ENCODE measurements around the gene AP5S1.

AP5S1 gene

GRCh38 chr20:3847429-3847940 lies 27.1 kb downstream of the AP5S1 start:
- no peak for DNase-seq

DNA sequence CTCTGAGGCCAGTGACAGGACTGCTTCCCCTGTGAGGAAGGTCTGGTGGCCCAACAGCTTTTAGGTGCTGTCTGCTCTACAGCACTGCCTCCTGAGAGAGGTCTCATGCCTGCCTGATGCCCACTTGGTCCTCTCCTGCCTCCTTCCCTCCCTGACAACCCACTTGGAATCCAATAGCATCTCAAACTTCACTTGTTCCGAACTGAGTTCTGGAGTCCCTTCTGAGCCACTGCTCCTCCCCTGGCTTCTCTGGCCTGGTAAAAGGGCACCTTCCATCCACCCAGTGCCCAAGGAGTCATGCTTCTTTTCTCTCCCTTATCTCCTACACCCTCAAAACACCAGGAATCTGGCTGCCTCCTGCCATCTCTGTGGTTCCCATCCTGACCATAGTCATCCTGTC lies 28.2 kb downstream of the AP5S1 start:
- no peak for DNase-seq

- DNase-seq, result no peak
Observed at GRCh38 chr20:3854462-3854871, 34.1 kb downstream of the AP5S1 start.

DNA sequence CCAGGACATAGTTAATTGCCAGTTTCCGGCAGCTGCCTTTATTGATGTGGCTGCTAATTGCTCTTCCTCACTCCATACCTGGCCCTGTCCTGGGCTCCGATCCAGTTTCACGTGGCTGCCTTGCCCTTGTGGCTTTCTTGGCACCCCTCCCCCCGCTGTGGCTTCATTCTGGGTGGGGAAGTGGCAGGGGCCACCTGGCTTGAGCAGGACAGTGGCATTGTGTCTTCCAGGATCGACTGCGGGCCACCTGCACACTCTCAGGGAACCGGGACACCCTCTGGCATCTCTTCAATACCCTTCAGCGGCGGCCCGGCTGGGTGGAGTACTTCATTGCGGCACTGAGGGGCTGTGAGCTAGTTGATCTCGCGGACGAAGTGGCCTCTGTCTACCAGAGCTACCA lies 37.1 kb downstream of the AP5S1 start:
- DNase-seq, result no peak

DNA sequence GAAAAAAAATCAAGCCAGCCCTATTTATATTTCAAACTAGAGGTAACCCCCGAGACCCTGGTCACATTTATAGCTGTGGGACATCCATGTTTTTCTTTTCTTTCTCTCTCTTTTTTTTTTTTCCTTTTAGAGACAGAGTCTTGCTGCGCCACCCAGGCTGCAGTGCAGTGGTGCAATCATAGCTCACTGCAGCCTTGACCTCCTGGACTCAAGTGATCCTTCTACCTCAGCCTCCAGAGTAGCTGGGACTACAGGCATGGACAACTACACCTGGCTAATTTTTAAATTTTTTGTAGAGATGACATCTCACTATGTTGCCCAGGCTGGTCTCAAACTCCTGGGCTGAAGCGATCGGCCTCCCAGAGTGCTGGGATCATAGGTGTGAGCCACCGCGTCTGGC lies 38.3 kb downstream of the AP5S1 start:
- no peak for DNase-seq

DNA sequence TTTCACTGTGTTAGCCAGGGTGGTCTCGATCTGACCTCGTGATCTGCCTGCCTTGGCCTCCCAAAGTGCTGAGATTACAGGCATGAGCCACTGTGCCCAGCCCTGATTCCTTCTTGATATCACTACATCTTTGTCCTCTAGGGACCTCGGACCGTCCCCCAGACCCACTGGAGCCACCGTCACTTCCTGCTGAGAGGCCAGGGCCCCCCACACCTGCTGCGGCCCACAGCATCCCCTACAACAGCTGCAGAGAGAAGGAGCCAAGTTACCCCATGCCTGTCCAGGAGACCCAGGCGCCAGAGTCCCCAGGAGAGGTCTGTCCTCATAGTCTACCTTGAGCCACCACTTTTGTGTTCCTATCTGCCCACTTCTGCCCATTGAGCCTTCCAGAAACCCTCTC lies 40.8 kb downstream of the AP5S1 start:
- no peak for DNase-seq

GRCh38 chr20:3862333-3862732 lies 42.0 kb downstream of the AP5S1 start:
- no peak for DNase-seq

GRCh38 chr20:3863317-3863716 lies 43.0 kb downstream of the AP5S1 start:
- no peak for DNase-seq

GRCh38 chr20:3864518-3864917 lies 44.2 kb downstream of the AP5S1 start:
- DNase-seq, result no peak

DNA sequence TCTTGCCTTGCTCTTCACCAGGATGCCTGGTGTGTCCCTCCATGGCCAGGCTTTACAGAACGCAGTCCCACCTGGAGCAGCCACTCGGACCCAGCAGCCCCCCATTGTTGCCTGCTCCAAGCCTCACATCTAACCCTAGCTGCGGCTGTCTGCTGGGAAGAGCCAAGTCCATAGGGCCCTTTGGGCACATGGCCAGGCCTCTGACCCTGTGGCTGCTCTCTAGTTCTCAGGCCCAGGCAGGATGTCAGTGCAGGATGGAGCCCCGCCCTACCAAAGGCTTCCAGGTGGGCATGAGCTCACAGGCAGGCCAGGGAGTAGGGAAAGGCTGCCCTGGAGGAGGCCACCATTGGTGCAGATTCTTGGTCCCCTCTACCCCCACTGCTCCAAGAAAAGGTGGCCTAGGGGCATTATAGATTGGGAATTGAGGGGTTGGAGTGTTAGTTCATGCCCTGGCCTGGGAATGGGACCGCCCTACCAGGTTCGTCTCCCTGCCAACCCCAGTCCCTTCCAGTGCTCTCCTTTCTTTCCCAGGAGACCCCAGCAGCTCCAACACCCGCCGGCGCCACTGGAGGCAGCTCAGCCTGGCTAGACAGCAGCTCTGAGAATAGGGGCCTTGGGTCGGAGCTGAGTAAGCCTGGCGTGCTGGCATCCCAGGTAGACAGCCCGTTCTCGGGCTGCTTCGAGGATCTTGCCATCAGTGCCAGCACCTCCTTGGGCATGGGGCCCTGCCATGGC lies 45.0 kb downstream of the AP5S1 start:
- DNase-seq, result no peak

- no peak for DNase-seq
Observed at GRCh38 chr20:3865887-3866407, 45.6 kb downstream of the AP5S1 start.

DNA sequence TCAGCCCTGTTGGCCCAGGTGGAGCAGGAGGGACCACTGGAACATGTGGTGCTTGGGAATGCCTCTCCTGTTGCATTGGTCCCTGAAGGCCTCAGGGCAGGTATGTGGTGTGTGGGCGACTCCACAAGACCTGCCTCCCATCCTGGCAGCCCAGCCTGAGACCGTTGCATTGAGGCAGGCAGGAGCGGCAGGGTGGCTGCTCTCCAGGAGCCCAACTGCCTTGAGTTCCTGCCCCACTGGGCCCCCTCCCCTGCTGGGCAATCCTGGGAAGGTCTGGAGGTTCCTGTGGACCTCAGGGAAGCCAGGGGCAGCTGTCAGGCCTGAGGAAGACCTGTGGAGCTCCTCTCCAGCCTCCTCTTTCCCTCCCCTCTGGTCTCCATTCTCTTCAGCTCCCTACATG lies 46.1 kb downstream of the AP5S1 start:
- DNase-seq, result no peak

GRCh38 chr20:3867802-3868201 lies 47.5 kb downstream of the AP5S1 start:
- DNase-seq, result no peak

DNA sequence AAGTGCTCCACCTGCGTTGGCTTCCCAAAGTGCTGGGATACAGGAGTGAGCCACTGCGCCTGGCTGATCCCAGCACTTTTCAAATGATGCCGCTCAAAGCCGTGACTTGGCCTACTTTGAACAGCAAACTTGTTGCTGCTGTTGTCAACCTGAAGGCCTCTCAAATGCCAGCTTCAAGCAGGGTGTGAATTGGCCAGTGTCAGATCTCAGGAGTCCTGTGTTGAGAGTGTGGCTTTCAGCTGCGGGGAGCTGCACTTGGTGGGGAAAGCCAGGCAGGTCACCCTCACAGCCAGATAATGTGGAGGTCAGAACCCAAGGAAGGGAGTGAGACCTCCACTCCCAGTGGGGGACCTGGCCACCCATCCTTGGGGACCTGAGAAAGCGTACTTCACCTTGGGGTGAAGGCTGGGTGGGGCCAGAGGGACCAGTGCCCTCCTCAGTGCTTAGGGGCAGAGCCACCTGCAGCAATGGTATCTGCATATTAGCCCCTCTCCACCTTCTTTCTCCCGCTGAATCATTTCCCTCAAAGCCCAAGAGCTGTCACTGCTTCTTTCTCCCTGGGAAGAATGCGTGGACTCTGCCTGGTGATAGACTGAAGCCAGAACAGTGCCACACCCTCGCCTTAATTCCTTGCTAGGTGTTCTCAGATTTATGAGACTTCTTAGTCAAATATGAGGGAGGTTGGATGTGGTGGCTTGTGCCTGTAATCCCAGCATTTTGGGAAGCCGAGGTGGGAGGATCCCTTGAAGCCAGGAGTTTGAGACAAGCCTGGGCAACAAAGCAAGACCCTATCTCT lies 49.7 kb downstream of the AP5S1 start:
- DNase-seq, result no peak

DNA sequence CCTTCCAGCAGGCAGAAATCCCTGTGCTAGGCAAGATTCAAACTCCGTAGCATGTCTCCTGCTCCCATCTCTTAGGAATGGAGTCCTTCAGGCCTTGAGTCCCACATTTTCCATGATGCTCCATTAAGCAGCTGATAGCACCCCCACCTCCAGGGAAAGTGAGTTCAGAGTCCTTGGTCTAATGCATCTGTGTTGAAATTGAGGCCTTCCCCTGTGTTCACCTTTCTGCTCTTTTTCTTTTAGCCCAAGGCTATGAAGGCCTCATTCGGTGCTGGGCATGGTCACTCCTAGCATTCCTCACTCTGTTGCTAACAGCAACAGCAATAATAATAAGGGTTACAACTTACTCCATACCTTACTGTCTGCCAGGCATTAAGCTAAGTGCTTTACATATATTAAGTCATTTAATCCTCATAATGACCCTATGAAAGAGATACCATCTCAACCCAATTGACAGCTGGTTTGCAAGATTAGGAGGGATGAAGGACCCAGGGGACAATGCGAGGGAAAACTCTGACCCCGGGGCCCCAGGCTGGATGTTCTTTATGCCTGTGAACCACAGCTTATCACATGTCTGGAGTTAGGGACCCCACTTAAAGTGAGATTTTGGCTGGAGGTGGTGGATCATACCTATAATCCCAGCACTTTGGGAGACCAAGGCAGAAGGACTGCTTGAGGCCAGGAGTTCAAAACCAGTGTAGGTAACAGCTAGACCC lies 51.4 kb downstream of the AP5S1 start:
- no peak for DNase-seq

- DNase-seq, result no peak
Observed at GRCh38 chr20:3873507-3873906, 53.2 kb downstream of the AP5S1 start.

GRCh38 chr20:3874194-3874844 lies 54.0 kb downstream of the AP5S1 start:
- DNase-seq, result no peak

DNA sequence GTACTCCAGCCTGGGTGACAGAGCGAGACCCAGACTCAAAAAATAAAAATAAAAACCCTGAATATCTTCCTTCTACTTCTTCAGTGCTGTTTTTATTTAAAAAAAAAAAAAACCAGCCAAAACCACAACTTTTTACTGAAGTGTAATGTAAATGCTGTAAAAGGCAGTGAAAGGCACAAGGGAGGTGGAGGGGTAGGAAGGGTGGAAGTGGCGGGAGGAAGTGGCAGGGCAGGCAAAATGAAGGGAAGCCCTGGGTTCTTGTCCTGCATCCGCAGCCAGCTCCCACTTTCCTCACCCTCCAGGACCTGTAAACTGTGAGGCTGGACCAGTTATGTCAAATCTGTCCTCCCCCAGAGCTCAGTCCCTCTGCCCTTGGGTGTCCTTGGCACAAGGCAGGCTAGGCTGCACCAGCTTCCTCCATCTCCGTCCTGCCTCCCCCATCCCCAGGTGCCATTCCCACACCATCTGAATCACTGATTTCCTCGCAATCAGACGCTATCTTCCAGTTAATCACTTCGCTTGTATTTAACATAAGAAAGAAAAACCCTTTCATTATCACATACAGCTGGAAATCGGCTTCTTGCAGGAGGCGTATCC lies 55.1 kb downstream of the AP5S1 start:
- no peak for DNase-seq

DNA sequence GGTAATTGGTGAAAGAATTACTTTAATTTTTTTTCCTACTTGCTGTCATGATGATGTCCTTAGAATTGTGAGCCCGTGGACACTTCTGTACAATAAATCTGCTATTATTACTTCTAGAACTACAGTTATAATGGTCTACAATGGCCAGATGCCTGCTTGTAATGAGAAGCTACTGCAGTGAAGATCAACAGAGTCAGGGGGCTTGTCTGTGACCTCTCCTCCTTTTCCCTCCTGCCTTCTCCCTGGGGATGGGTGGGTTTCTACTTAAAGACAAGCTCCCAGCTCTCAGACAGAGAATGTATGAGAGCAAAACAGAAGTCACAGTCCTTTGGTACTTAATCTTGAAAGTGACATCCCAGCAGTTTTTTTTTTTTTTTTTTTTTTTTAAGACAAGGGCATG lies 55.7 kb downstream of the AP5S1 start:
- DNase-seq, result no peak

DNA sequence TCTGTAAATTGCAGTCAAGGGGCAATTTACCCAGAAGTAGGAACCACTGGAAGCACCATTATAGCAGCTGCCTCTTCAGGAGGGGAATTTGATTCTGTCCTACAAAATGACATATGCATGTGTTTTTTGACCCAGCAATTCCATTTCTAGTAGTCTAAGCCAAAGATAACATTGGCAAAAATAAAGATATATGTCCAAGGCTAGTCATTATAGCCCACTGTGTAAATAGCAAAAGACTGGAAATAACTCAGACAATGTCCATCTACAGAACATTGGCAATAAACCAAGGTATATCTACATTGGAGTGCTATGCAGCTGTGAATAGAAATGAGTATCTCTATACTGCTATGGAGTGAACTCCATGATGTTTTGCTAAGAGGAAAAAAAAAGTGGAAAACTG lies 56.3 kb downstream of the AP5S1 start:
- no peak for DNase-seq
